22Rv1 (cell line): ENCODE results near the gene SNX18.

Experiments used
- CTCF ChIP-seq: fragments of 450-650 bp; IDR thresholded peaks from 2 replicates; pipeline ENCODE4 v1.5.1; 2017; ENCODE audit warnings: mild to moderate bottlenecking
- ZFX ChIP-seq: fragments of 450-650 bp; IDR thresholded peaks from 2 replicates; pipeline ENCODE4 v1.6.1; 2017; ENCODE audit warnings: antibody characterized with exemption, borderline replicate concordance

- TF ChIP-seq CTCF (no peak), ZFX (no peak)
Observed at GRCh38 chr5:54524704-54525103, 7.1 kb downstream of the SNX18 start.
